Right ventricle myocardium superior (tissue), 1 donor: ENCODE results near the gene GULP1. TPM values are rescaled to one million over a fixed set of nuclear protein-coding genes. Genes with fewer than 3 reads are reported as not detected.

Experiments used
- ATAC-seq: fragments of 200-7000 bp; cut with Tn5 transposase; one replicate; pipeline ENCODE4 v1.9.1; 2020; ENCODE audit warnings: mild to moderate bottlenecking; ENCODE audit not compliant: poor library complexity
- DNase-seq: peaks from one replicate; pipeline ENCODE4 v3.0.0-alpha.2; 2020
- intact Hi-C: fragments of 100-400 bp; cut with DNase I; formaldehyde crosslinking; loops from one replicate; pipeline ENCODE4 v1.11.2; 2022
- total RNA-seq: library from RNA; stranded (reverse); fragmentation: NEBNext Ultra II Directional; extraction: Animal tissue kit (Norgen Biotek cat#: 25700); gene quantifications from one replicate; pipeline ENCODE4 v1.2.1, GENCODE V29; 2021
- donor health status: DM: no; HTN: yes; CAD: no; lungs with severe emphysema.

GULP1 gene
- total RNA-seq, 1 donor from 2014 or later: 4.6 TPM

DNA sequence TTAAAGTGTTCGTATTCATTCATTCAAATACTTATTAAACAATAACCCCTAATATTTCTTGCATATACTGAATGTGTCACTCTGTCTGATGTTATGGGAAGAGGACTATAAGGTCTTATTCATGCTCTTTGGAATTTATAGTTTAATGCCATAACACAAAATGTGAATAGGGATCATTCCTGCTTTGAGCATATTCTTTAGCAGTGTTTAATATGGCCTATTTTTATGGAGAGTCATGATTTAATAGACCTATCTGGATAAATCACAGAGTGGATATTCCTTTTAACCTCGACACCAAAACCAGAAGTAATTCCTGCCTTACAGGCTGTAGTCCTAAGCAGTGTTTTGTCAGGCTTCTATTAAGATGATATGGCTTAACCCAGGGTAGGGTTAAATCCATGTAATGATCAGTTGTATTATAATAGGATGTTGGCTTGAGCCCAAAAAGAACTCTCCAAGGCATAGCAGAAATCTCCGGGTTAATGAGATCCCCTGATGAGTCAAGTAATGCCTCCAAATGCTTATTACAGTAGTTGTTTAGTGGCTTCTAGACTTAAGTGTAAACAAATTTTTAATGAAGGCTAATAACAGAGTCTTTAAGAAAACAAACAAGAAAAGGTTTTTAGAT is 54.3 kb downstream of the GULP1 start:
- DNase-seq: no peak
- ATAC-seq: no peak
- intact Hi-C loops: no loop called here

DNA sequence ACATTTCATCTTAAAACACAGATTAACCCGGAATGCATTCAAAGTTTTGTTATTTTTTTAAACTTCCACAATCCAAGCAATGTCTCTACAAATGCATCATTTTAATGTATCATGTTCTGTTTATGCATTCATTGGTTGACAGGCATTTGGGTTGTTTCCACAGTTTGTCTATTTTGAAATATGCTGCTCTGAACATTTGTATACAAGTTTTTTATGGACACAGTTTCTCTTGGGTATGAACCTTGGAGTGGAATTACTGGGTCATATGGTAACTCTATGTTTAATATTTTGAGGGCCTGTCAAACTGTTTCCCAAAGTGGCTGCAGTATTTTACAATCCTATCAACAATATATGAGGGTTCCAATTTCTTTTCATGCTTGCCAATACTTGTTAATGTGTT is 57.3 kb downstream of the GULP1 start:
- ATAC-seq: no peak
- DNase-seq: no peak
- intact Hi-C loops: no loop called here

DNA sequence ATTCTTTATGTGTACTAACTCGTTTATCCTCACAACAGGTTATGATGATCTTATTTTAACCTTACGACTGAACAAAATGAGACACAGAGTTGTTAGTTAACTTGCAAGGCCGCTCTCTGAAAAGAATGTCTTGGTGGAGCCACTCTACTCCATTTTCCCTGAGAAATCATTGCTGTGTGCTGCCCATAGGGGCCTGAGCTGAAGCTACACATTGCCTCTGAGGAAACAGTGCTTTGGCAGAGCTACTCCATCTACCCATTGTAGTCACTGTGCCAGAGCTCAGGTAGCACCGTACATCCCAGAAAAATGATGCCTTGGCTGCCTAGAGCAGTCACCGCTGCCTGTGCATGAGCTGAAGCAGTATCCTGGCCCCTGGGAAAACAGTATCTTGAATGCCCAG is 61.6 kb downstream of the GULP1 start:
- DNase-seq (no peak), ATAC-seq (no peak)
- intact Hi-C loops: no loop called here

DNA sequence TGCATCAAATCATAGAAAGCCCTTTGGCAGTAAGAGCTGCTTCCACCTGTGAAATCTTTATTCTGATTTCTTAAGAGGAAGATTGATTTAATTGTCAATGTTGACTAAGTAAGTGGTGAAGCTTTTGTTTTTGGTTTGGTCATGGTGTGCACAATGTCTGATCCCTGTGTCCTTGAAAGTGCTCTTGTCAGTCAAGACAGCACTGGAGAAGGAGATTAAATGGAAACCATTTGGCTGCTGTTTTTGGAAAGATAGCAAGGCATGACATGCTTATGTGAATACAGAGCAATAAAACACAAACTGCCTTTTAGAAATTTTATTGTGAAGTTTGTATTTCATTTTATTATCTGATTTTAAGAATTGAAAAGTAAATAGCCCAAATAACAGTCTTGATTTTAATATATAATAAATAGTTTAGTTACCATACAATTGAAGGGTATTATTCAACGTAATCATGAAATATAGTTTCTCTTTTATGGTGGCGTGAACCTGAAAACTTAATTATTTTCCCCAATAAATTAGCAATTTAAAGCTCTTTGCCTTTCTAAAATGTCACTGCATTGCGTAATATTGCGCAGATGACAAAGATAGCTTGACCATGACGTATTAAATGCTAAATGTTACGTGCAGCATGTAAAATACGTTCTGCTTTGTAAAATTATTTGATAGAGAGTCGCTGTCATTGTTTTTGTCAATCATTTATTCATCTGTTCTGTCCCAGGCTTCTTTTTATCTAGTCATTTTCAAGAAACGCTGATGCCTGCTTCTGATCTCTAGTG is 69.0 kb downstream of the GULP1 start:
- intact Hi-C loops: no loop called here
- no peak for DNase-seq
- ATAC-seq: no peak

DNA sequence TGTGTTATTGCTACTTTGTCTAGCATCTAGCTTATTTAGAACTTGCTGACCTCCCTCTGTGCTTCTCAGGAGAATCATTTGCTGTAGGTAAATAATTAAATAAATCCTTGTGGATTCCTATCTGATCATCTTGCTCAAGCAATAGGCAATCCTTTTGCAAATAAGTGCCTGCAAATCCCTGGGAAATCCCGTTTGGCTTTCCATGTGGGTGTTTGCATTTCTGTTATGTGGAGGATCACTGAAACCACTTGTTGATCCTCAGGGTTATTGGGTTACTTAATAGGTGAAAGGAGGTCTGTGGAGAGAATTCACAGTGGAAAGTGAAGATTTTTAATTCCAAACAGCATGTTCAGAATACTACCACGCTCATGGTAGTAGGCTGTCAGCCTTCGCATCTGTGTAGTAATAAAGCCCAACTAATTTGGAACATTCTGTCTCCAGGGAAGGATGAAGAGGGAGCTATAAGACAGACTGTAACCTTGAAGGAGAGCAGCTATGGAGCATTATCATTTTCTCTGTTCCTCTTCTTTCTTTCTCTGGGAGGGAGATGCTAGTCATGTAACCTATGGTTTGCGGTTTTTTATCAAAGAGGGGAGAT is 72.5 kb downstream of the GULP1 start:
- ATAC-seq: no peak
- intact Hi-C loops: no loop called here

DNA sequence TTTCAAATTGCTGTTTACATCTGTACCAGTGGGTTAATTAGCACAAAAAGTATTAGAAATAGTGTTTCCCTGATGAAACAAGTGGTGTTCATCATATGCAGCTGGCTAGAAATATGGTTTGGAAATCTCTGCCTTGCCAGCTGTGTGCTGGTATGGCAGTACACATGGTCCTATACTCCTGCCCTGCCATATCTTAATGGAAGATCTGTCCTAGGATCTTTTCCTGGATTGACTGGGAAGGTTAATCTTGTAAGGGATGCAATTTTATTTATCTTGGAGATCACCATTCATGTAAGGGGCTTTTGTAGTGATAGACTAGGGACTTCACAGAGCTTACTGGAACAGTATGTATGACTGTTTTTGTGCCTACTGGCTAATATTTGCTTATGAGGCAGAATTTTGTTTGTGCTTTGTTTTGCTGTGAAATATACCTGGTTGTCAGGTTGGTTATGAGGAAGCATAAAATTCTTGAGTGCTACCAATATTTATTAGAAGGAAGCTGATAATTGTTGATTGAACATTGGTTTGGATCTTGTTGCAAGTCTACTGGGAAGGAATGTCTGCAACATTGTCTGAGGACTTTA is 73.5 kb downstream of the GULP1 start:
- ATAC-seq (no peak), DNase-seq (no peak)
- intact Hi-C loops: no loop called here

More for the DNA sequence above, 72.5 kb downstream of the GULP1 start:
- DNase-seq: no peak

DNA sequence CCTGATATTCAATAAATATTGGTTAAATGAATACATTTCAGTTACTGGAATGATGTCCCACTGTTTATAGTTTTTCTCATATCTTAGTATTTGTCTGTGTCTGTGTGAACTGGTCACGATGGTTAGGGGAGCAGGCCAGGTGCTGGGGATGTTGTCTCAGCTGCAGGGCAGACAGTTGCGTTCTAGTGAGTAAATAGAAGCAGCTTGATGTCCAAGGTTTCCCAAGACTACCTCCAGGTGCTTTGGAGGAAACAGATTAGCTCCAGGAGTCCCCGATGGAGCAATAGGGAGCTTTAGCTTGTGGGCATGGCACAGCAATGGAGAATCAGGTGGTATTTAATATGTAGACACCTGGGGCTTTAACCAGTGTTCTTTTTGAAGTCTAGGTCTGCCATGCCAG is 75.5 kb downstream of the GULP1 start:
- intact Hi-C loops: no loop called here
- ATAC-seq: no peak
- DNase-seq: no peak

DNA sequence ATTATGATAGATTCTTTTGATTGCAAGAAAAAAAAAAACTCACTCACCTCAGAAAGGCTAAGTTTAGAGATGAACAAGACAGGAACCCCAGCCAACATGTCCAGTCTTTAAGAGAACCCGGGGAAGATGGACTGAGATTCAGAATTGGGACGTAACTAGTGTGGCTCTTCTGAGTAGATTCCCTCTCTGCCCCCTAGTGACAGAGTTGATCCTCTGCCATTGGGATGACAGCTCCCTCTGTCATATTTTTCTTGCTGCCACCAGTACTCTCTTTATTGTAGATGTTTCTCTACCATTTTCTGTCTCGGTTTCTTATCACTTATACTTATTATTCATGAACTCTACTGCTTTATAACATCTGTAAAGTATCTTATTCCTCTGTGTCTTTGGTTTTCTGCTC is 77.7 kb downstream of the GULP1 start:
- DNase-seq (no peak), ATAC-seq (peak; percentile 76)
- intact Hi-C loops: no loop called here

DNA sequence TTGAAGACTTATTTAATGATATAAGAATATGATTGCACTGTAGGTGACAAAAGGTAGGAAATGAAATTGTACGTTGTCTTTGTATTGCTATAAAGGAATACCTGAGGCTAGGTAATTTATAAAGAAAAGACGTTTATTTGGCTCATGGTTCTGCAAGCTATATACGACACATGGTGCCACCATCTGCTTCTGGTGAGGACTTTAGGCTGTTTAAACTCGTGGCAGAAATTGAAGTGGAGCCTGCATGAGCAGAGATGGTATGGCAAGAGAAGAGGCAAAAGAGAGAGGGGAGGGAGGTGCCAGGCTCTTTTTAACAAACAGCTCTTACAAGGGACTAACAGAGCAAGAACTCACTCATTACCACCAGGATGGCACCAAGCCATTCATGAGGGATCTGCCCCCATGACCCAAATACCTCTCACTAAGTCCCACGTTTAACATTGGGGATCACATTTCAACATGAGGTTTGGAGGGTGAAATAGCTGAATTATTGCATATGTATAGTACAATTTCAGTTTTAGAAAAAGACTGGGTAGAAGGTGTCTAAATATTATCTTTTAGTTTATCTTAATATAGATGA is 86.8 kb downstream of the GULP1 start:
- intact Hi-C loops: no loop called here
- ATAC-seq (no peak), DNase-seq (no peak)

DNA sequence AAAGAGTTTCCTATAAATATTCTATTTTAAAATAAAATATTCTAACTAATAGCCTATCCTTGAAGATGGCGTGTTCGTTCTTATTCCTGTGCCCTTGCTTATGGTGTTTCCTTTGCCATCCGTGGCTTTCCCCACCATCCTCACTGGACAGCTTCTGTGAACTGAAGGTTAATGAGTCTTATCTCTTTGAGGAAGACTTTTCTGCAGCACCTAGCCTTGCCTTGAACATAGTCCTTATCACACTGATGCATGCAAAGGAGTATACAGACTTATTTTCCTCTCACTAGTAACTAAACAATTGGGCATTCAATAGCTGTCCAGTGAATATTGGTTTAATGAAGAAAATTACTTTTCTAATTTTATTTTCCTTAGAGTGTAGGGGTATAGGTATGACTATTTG is 88.1 kb downstream of the GULP1 start:
- DNase-seq (no peak), ATAC-seq (no peak)
- intact Hi-C loops: no loop called here

DNA sequence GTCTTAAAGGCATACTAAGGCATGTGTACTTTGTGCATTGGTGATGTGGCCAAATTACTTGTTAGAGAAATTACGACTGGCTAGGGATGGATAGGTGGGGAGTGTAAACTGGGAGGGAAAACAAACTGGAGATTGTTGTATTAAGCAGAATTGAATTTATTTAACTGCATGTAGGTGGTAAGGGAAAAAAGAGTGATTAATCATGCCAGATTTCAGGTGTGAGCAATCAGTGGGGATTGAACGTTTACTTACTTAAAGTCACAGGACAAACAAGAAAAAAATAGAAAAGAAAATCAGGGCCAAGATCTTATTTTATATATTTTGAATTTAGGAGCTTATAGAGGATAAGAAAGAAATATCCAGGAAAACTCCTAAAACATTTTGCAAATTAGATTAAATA is 88.6 kb downstream of the GULP1 start:
- DNase-seq: no peak
- intact Hi-C loops: no loop called here
- no peak for ATAC-seq

DNA sequence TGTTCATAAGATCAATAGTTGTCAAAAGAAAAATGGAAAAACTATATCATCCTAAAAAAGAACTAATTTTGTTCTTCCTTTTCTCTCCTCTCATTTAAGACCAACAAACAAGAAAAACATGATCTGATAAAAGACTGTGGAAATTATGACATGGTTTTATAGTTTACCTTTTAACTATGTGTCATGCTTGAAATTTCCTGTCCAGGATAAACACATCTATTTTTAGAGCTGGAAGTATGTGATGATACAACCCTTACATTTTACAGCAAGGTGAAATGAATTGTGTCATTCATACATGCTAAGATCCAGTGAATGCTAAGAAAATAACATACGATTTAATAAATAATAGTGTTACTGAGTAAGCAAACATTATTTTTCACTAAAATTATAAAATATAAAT is 89.9 kb downstream of the GULP1 start:
- intact Hi-C loops: no loop called here
- ATAC-seq (no peak), DNase-seq (no peak)

DNA sequence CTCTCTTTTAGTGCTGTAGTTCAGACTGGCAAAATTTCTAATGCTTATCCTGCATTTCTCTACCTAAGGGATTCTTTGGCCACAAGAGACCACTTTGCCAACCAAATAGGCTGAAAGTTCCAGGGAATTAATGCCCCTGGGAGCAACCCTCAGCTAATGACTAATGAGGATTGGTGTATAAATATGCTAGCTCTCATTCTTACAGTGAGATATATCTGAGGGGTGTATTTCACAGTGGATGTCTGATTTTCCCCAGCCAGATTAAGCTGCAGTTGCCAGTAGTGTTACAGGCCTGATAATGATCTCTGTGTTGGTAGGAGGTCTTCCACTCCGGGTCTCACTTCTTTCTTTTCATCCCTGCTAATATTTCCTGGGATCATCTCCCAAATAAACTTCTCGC is 90.4 kb downstream of the GULP1 start:
- ATAC-seq (no peak), DNase-seq (no peak)
- intact Hi-C loops: no loop called here

DNA sequence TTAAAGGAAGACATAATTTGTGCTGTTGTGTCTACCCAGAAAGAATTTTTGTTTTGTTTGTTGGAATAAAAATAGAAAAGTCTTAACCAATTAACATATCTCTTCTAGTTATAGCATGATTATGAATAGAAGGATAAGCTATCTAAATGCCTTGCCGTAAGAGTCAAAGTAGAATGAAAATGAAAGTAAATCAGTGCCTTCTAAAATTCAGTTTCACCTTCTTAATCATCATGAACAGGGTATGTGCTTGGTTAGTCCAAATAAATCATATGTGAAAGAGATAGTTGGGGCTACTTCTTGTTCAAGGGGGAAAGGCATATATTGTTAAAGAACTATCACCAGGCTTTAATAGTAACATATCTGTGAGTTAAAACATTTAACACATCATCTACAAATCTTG is 91.5 kb downstream of the GULP1 start:
- DNase-seq: no peak
- ATAC-seq: no peak
- intact Hi-C loops: no loop called here

DNA sequence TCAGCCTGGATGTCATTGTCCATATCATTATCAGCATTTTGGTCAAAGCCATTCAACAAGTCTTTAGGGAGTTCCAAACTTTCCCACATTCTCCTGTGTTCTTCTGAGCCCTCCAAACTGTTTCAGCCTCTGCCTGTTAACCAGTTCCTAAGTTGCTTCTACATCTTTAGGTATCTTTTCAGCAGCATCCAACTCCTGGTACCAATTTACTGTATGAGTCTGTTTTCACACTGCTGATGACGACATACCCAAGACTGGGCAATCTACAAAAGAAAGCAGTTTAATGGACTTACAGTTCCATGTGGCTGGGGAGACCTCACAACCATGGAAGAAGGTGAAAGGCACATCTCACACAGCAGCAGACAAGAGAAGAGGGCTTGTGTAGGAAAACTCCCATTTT is 94.2 kb downstream of the GULP1 start:
- intact Hi-C loops: no loop called here
- ATAC-seq: no peak

DNA sequence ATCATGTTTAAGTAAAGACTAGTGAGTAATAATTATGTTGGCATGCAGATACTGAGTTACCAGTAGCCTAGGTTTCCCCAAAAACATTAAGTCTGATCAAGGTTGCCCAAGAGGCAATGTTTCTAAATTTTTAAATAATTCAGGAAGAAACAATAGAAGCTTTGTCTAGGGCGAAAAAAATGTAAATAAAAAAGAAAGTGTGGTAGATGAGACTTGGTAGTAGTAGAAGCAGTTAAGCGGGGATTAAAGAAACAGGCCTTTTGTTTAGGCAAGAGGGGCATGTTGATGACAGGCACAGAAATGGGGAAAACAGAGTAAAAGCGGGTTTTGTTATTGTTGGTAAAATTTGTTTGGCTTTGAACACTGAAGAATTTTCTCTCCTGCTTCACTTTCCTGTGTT is 97.2 kb downstream of the GULP1 start:
- DNase-seq: no peak
- no peak for ATAC-seq
- intact Hi-C loops: no loop called here

More for the DNA sequence above, 94.2 kb downstream of the GULP1 start:
- no peak for DNase-seq

DNA sequence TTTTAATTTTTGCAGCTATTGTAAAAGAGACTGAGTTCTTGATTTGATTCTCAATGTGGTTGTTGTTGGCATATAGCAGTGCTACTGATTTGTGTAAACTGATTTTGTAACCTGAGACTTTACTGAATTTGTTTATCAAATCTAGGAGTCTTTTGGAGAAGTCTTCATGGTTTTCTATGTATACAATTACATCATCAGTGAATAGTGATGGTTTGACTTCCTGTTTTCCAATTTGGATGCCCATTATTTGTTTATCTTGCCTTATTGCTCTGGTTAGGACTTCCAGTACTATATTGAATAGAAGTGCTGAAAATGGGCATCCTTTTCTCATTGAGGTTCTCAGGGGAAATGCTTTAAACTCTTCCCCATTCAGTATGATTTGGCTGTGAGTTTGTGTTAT is 99.7 kb downstream of the GULP1 start:
- intact Hi-C loops: no loop called here
- ATAC-seq (no peak), DNase-seq (no peak)

DNA sequence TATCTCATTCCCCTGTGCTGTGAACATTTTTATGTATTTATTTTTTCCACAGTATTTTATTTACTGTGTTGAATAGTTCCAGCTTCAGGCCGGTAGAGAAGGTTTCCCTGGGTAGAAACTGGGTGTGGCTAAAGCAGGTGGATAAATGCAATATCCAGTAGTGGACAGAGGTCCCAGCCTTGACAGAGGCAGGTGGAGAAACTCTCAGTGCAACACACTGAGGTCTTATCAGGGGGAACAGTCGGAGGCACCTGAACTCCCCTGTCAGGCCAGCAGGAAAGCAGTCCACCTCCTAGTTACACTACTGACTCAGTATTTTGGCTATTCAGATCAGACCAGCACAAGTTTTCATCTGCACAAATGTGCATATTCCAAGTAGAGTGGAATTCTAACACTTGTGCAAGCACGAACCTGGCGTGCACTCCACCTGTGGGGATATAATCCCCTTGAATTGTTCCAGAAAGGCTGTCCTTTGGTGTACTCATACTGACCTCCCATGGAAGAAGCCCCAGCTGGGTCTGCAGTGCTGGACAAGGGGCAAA is 103.3 kb downstream of the GULP1 start:
- DNase-seq (no peak), ATAC-seq (no peak)
- intact Hi-C loops: no loop called here

DNA sequence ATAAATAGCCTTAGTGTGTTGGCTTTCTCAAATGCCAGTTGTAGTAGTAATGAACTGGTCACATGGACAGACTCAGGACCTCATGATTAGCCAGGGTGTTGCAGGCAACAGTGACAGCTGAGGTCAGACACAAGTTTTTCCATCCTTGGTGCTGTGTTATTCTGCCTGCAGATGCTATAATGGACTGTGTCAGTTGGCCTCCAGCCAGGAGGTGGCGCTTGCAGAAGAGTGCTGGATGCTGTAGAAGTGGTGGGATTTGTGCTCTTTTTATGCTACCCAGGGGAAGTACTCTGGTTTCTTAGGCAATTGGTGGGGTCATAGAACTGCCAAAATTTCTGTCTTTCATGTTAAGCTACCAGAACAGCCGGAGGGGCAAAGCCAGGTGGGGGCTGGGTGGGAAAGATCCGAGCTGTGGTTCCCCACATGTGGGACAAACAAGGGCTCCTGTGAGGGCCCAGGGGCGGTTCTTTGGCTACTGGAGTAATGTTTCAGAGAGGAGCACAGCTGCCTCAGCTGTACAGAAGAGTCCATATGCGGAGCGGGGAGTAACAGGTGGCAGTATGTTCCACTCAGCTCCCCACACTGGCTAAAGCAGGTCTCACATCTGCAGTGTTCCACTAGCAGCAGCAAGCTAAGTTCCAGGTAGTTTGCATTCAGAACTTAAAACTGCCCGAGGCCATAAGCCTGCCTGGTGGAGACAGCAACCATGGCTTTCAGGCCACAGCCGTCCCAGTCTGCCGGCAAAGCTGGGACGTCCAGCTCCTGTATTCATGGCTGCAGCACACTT is 104.4 kb downstream of the GULP1 start:
- intact Hi-C loops: no loop called here
- DNase-seq (no peak), ATAC-seq (no peak)
